B cell (primary cell): Measurements from ENCODE around the gene ZNF692. TPM values are rescaled to one million over a fixed set of nuclear protein-coding genes. Genes with fewer than 3 reads are reported as not detected.

ENCODE experiments used
- ATAC-seq: fragments of 200-7000 bp; cut with Tn5 transposase; one replicate; pipeline ENCODE4 v1.10.0; 2021; ENCODE audit warnings: low read depth, mild to moderate bottlenecking, moderate number of reproducible peaks, moderate library complexity
- CTCF ChIA-PET: fragments of 350-600 bp; sonication (Branson Sonifier 250); formaldehyde crosslinking; loops from one replicate; lab custom pipeline; 2021; ENCODE audit warnings: antibody characterized with exemption, inconsistent platforms; lab: Charles Lee
- POLR2A ChIA-PET: fragments of 350-600 bp; sonication (Branson Sonifier 250); formaldehyde crosslinking; loops from one replicate; lab custom pipeline; 2021; ENCODE audit warnings: antibody characterized with exemption; lab: Charles Lee
- DNase-seq: peaks from one replicate; pipeline ENCODE4 v3.0.0; 2013
- H2AFZ ChIP-seq: 2 replicates; pipeline ENCODE4 v1.6.1; 2012; ENCODE audit warnings: mild to moderate bottlenecking, low read depth, low read length; ENCODE audit not compliant: insufficient read depth, poor library complexity, severe bottlenecking
- H3K27ac ChIP-seq, 2 donors: 1 replicate in 1 of 2; 2 replicates in 1 of 2; pipeline ENCODE4 v1.5.1; 2012 to 2013; ENCODE audit warnings: low read length in 2 of 2, mild to moderate bottlenecking in 2 of 2, moderate library complexity in 1 of 2
- H3K27me3 ChIP-seq, 4 experiments: fragments of 200-600 bp in 1 of 4; sonication (generic) in 1 of 4; replicated peaks in 1 of 4; 1 replicate in 2 of 4; 2 replicates in 2 of 4; pipeline versions ENCODE4 v1.6.1 to v1.7.0; 2013 to 2016; ENCODE audit warnings: low read length in 3 of 4, mild to moderate bottlenecking in 2 of 4, mixed read lengths in 1 of 4, moderate library complexity in 1 of 4; ENCODE audit not compliant: insufficient read depth in 4 of 4, control insufficient read depth in 3 of 4; ENCODE audit errors: control extremely low read depth in 1 of 4
- H3K36me3 ChIP-seq, 2 experiments: replicated peaks in 1 of 2; 1 replicate in 1 of 2; 2 replicates in 1 of 2; pipeline versions ENCODE4 v1.6.1 to v1.7.1; 2013; ENCODE audit warnings: low read length in 1 of 2; ENCODE audit not compliant: insufficient read depth in 2 of 2, control insufficient read depth in 1 of 2; ENCODE audit errors: control extremely low read depth in 1 of 2, extremely low read depth in 1 of 2
- H3K4me1 ChIP-seq, 2 donors: fragments of 200-600 bp in 1 of 2; sonication (generic) in 1 of 2; 1 replicate in 1 of 2; 2 replicates in 1 of 2; pipeline versions ENCODE4 v1.5.1 to v1.6.1; 2013 to 2017; ENCODE audit warnings: low read length in 2 of 2; ENCODE audit not compliant: control insufficient read depth in 2 of 2, insufficient read depth in 2 of 2
- H3K4me2 ChIP-seq: replicated peaks from 2 replicates; pipeline ENCODE3; 2012; ENCODE audit warnings: mild to moderate bottlenecking, low read depth, low read length; ENCODE audit not compliant: poor library complexity, severe bottlenecking
- H3K4me3 ChIP-seq, 5 experiments: fragments of 200-600 bp in 1 of 5; sonication (generic) in 1 of 5; 1 replicate in 3 of 5; 2 replicates in 2 of 5; pipeline versions ENCODE4 v1.5.1 to v1.7.0; 2011 to 2016; ENCODE audit warnings: low read length in 4 of 5, mild to moderate bottlenecking in 4 of 5, low read depth in 2 of 5, control low read depth in 1 of 5, moderate library complexity in 1 of 5; ENCODE audit not compliant: insufficient read depth in 1 of 5; ENCODE audit errors: control extremely low read depth in 1 of 5, extremely low read depth in 1 of 5
- H3K79me2 ChIP-seq: fragments of 200-600 bp; sonication (generic); one replicate; pipeline ENCODE4 v1.6.0; 2016; ENCODE audit warnings: low read length; ENCODE audit not compliant: control insufficient read depth, insufficient read depth
- H3K9ac ChIP-seq: fragments of 200-600 bp; sonication (generic); 2 replicates; pipeline ENCODE4 v1.6.1; 2017; ENCODE audit warnings: mild to moderate bottlenecking, low read length, moderate library complexity
- H3K9me3 ChIP-seq, 3 donors: one replicate each; pipeline versions ENCODE4 v1.6.1 to v1.7.1; 2013; ENCODE audit warnings: low read length in 2 of 3; ENCODE audit not compliant: control insufficient read depth in 2 of 3, insufficient read depth in 1 of 3; ENCODE audit errors: control extremely low read depth in 1 of 3
- H4K20me1 ChIP-seq: 2 replicates; pipeline ENCODE4 v1.6.0; 2012; ENCODE audit warnings: mild to moderate bottlenecking, low read length; ENCODE audit not compliant: insufficient read depth, control insufficient read depth, poor library complexity, severe bottlenecking
- H3K27ac Mint-ChIP-seq: one replicate; pipeline ENCODE4 v1.8.0; 2021; ENCODE audit warnings: mixed read lengths
- H3K27me3 Mint-ChIP-seq: one replicate; pipeline ENCODE4 v1.8.0; 2021; ENCODE audit warnings: mixed read lengths
- H3K4me1 Mint-ChIP-seq: one replicate; pipeline ENCODE4 v1.8.0; 2021; ENCODE audit warnings: mixed read lengths
- H3K4me3 Mint-ChIP-seq: one replicate; pipeline ENCODE4 v1.8.0; 2021; ENCODE audit warnings: mixed read lengths
- H3K9me3 Mint-ChIP-seq: one replicate; pipeline ENCODE4 v1.8.0; 2022; ENCODE audit warnings: mixed read lengths; ENCODE audit not compliant: insufficient read depth
- CTCF ChIP-seq: fragments of 200-600 bp; IDR thresholded peaks from one replicate; pipeline ENCODE4 v1.8.0; 2022; ENCODE audit warnings: antibody characterized with exemption, mild to moderate bottlenecking
- EZH2 ChIP-seq: IDR thresholded peaks from 2 replicates; pipeline ENCODE4 v1.6.1; 2012; ENCODE audit warnings: borderline replicate concordance, low read depth, mild to moderate bottlenecking, moderate library complexity, low read length; ENCODE audit not compliant: insufficient read depth, poor library complexity, severe bottlenecking
- WGBS: methylation state at CpG from one replicate; pipeline ENCODE4 v1.1.5; 2013; ENCODE audit warnings: missing lambda C conversion rate; ENCODE audit not compliant: insufficient coverage; 5-methylcytosine and 5-hydroxymethylcytosine counted together
- intact Hi-C: fragments of 100-400 bp; cut with micrococcal nuclease; formaldehyde crosslinking; loops from one replicate; pipeline ENCODE4 v1.10.0; 2022
- polyA plus RNA-seq: library from polyadenylated mRNA; depleted of rRNA; stranded (reverse); fragments of >200 nt; gene quantifications from 2 replicates; pipeline ENCODE4 v1.2.3, GENCODE V29; 2012
- total RNA-seq, 2 donors: library from RNA; stranded (reverse); fragments of 120-200 nt in 1 of 2; gene quantifications; 1 replicate in 1 of 2; 2 replicates in 1 of 2; pipeline versions ENCODE4 v1.2.3 to v1.2.4, GENCODE V29; 2013 to 2022

Gene ZNF692
- total and polyA plus RNA-seq, 2 donors (not counting 1 experiment from before 2014, with no cell fraction given) = 56.9 to 157 TPM

GRCh38 chr1:248906009-248906752, 47.3 kb upstream of the ZNF692 start, which contains the start of gene PGBD2:
TSS of gene PGBD2 (plus strand) at chr1:248906235. CDS start at chr1:248913863, 7,628 bp downstream.
- H3K27ac ChIP-seq = peak within 1 kb of the TSS; percentile 78 to 94
- DNase-seq (peak; percentile 96), ATAC-seq (peak; percentile 84)
- under 1% methylated on average over 65 of the region's 80 CpGs for WGBS
- POLR2A ChIA-PET = interaction anchor here (1.1 to 2.0 kb wide), 3 partner anchors 47 to 80 kb away, joined by 7 to 13 read pairs (median 10); partner anchors contain the start of genes SH3BP5L, ZNF672 and ZNF692
- peak within 1 kb of the TSS; percentile 99 for H2AFZ ChIP-seq
- TF ChIP-seq EZH2 (no peak), CTCF (peak; percentile 66)
- H3K27me3 ChIP-seq = no peaks in the 10 kb centered on the region
- Mint-ChIP-seq H3K4me3 (peak within 1 kb of the TSS; percentile 94), H3K9me3 (no peaks in the 10 kb centered on the region), H3K4me1 (peaks cover 47% of the 10 kb centered on the region), H3K27me3 (no peaks in the 10 kb centered on the region), H3K27ac (peak within 1 kb of the TSS; percentile 97)
- H3K4me1 ChIP-seq = peaks cover 15 to 20% of the 10 kb centered on the region in 2 donors
- H3K9ac ChIP-seq = peak within 1 kb of the TSS; percentile 89
- peak within 1 kb of the TSS; percentile 88 for H3K4me2 ChIP-seq
- H3K79me2 ChIP-seq = peaks cover 44% of the 10 kb centered on the region
- H3K36me3 ChIP-seq = no peaks in the 10 kb centered on the region
- H4K20me1 ChIP-seq = peaks cover 18% of the 10 kb centered on the region
- H3K4me3 ChIP-seq = peak within 1 kb of the TSS; percentile 69 to 84 (median 71)
- intact Hi-C loops = loop anchor here (1.0 kb wide), 4 partner anchors 32 to 80 kb away; partner anchors contain the start of genes ZNF672 and ZNF692
- CTCF ChIA-PET = interaction anchor here (1.0 to 1.6 kb wide), 3 partner anchors 20 to 48 kb away, joined by 3 to 4 read pairs (median 3); partner anchors contain the start of gene ZNF692
- H3K9me3 ChIP-seq = no peaks in the 10 kb centered on the region
